Ishikawa (cell line): ENCODE data around the gene PRR12.

Experiments
- CEBPB ChIP-seq: IDR thresholded peaks from 2 replicates; pipeline ENCODE4 v1.6.1; 2012
- CREB1 ChIP-seq: IDR thresholded peaks from 2 replicates; pipeline ENCODE4 v1.6.1; 2012; ENCODE audit warnings: low read depth
- EGR1 ChIP-seq: IDR thresholded peaks from 2 replicates; pipeline ENCODE4 v1.6.1; 2012
- EP300 ChIP-seq: IDR thresholded peaks from 2 replicates; pipeline ENCODE4 v1.6.1; 2012; ENCODE audit warnings: borderline replicate concordance
- FOXM1 ChIP-seq: IDR thresholded peaks from 2 replicates; pipeline ENCODE4 v1.6.1; 2012; ENCODE audit warnings: low read depth, borderline replicate concordance
- NFIC ChIP-seq: IDR thresholded peaks from 2 replicates; pipeline ENCODE4 v1.6.1; 2012
- RAD21 ChIP-seq: IDR thresholded peaks from 2 replicates; pipeline ENCODE4 v1.6.1; 2012; ENCODE audit warnings: low read depth
- TAF1 ChIP-seq: IDR thresholded peaks from 2 replicates; pipeline ENCODE4 v1.6.1; 2012; ENCODE audit warnings: low read depth, mild to moderate bottlenecking
- TEAD4 ChIP-seq: IDR thresholded peaks from 2 replicates; pipeline ENCODE4 v1.6.1; 2012
- YY1 ChIP-seq: IDR thresholded peaks from 2 replicates; pipeline ENCODE4 v1.6.1; 2012; ENCODE audit warnings: low read depth
- ZBTB7A ChIP-seq: IDR thresholded peaks from 2 replicates; pipeline ENCODE4 v1.6.1; 2012; ENCODE audit warnings: low read depth
- TF ChIP-seq, protein P1 (sequence below): IDR thresholded peaks from 2 replicates; pipeline ENCODE4 v1.6.1; 2012; ENCODE audit warnings: low read depth, mild to moderate bottlenecking
- TF ChIP-seq, protein P2 (sequence below): IDR thresholded peaks from 2 replicates; pipeline ENCODE4 v1.6.1; 2012
- TF ChIP-seq, protein P3 (sequence below): IDR thresholded peaks from 2 replicates; pipeline ENCODE4 v1.6.1; 2012

DNA sequence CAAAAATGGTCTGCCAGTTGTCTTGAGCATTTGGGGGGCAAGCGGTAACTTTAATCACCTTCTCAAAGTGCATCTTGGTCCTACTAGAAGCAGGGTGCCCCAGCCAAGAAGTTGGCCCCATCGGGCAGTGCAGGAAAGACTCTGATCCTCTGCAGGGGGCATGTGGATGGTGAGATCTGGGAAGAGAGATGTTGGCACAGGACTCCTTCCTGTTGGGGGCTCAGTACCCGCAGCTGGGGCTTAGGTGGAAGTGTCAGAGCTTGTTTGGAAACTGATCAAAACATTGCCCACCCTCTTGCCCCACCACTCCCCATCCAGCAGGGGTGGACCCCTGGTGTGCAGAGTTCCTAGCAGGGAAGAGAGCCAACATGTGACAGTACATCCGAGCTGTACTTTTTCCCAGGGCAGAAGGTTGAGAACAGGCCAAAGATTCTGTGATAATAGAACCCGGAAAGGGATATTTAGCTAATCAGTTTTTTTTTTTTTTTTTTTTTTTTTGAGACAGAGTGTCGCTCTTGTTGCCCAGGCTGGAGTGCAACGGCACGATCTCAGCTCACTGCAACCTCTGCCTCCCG lies 40.1 kb downstream of the PRR12 start:
- TF ChIP-seq, protein P1, sequence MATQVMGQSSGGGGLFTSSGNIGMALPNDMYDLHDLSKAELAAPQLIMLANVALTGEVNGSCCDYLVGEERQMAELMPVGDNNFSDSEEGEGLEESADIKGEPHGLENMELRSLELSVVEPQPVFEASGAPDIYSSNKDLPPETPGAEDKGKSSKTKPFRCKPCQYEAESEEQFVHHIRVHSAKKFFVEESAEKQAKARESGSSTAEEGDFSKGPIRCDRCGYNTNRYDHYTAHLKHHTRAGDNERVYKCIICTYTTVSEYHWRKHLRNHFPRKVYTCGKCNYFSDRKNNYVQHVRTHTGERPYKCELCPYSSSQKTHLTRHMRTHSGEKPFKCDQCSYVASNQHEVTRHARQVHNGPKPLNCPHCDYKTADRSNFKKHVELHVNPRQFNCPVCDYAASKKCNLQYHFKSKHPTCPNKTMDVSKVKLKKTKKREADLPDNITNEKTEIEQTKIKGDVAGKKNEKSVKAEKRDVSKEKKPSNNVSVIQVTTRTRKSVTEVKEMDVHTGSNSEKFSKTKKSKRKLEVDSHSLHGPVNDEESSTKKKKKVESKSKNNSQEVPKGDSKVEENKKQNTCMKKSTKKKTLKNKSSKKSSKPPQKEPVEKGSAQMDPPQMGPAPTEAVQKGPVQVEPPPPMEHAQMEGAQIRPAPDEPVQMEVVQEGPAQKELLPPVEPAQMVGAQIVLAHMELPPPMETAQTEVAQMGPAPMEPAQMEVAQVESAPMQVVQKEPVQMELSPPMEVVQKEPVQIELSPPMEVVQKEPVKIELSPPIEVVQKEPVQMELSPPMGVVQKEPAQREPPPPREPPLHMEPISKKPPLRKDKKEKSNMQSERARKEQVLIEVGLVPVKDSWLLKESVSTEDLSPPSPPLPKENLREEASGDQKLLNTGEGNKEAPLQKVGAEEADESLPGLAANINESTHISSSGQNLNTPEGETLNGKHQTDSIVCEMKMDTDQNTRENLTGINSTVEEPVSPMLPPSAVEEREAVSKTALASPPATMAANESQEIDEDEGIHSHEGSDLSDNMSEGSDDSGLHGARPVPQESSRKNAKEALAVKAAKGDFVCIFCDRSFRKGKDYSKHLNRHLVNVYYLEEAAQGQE: no peak
- no peak for TF ChIP-seq ZBTB7A
- TF ChIP-seq TEAD4: no peak
- TF ChIP-seq YY1: no peak
- TF ChIP-seq, protein P2, sequence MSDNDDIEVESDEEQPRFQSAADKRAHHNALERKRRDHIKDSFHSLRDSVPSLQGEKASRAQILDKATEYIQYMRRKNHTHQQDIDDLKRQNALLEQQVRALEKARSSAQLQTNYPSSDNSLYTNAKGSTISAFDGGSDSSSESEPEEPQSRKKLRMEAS: no peak
- TF ChIP-seq EP300: no peak
- no peak for TF ChIP-seq EGR1
- TF ChIP-seq RAD21: no peak
- TF ChIP-seq CEBPB: no peak
- no peak for TF ChIP-seq CREB1
- TF ChIP-seq, protein P3, sequence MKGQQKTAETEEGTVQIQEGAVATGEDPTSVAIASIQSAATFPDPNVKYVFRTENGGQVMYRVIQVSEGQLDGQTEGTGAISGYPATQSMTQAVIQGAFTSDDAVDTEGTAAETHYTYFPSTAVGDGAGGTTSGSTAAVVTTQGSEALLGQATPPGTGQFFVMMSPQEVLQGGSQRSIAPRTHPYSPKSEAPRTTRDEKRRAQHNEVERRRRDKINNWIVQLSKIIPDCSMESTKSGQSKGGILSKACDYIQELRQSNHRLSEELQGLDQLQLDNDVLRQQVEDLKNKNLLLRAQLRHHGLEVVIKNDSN: no peak
- 0 out of 2 replicates have a peak, but pooled peaks have one; percentile 6 for TF ChIP-seq NFIC
- no peak for TF ChIP-seq FOXM1
- no peak for TF ChIP-seq TAF1
